ENCODE measurements around the gene KCNA2. TPM values are rescaled to one million over a fixed set of nuclear protein-coding genes. Genes with fewer than 3 reads are reported as not detected.

The KCNA2 gene
- total RNA-seq, 1 donor from 2014 or later, result 0.64 TPM

- Histone ChIP-seq H3K4me3 (no peak overlapping the region), H3K4me1 (no peaks in the 10 kb centered on the region), H3K27ac (no peak overlapping the region), H3K36me3 (no peaks in the 10 kb centered on the region), H3K27me3 (peaks cover 5% of the 10 kb centered on the region), H3K9me3 (no peaks in the 10 kb centered on the region)
- intact Hi-C loops (cut with DNase I), result no loop called here
- no peak for TF ChIP-seq CTCF (IDR thresholded peaks at IDR 0.05)
- ATAC-seq (no peak), DNase-seq (no peak)
Measured at GRCh38 chr1:110576441-110576840, 29.7 kb downstream of the KCNA2 start.

GRCh38 chr1:110573314-110573713, 32.8 kb downstream of the KCNA2 start:
- intact Hi-C loops (cut with DNase I), result no loop called here
- no peak overlapping the region for H3K4me3 ChIP-seq
- no peaks in the 10 kb centered on the region for H3K4me1 ChIP-seq
- TF ChIP-seq CTCF (IDR thresholded peaks at IDR 0.05), result no peak
- DNase-seq (no peak), ATAC-seq (no peak)
- peaks cover 6% of the 10 kb centered on the region for H3K27me3 ChIP-seq
- no peaks in the 10 kb centered on the region for H3K9me3 ChIP-seq
- H3K27ac ChIP-seq, result no peak overlapping the region
- H3K36me3 ChIP-seq, result no peaks in the 10 kb centered on the region

GRCh38 chr1:110572751-110573150, 33.4 kb downstream of the KCNA2 start:
- TF ChIP-seq CTCF (IDR thresholded peaks at IDR 0.05), result no peak
- Histone ChIP-seq H3K27ac (no peak overlapping the region), H3K4me1 (no peaks in the 10 kb centered on the region), H3K27me3 (peaks cover 6% of the 10 kb centered on the region), H3K4me3 (no peak overlapping the region), H3K9me3 (no peaks in the 10 kb centered on the region), H3K36me3 (no peaks in the 10 kb centered on the region)
- intact Hi-C loops (cut with DNase I), result no loop called here
- ATAC-seq, result no peak
- no peak for DNase-seq

- Histone ChIP-seq H3K27ac (no peak overlapping the region), H3K9me3 (no peaks in the 10 kb centered on the region), H3K36me3 (no peaks in the 10 kb centered on the region), H3K4me1 (no peaks in the 10 kb centered on the region), H3K4me3 (no peak overlapping the region), H3K27me3 (peaks cover 6% of the 10 kb centered on the region)
- no peak for ATAC-seq
- no peak for TF ChIP-seq CTCF (IDR thresholded peaks at IDR 0.05)
- intact Hi-C loops (cut with DNase I), result no loop called here
- no peak for DNase-seq
Measured at GRCh38 chr1:110570901-110571300, 35.3 kb downstream of the KCNA2 start.

GRCh38 chr1:110570307-110570706, 35.9 kb downstream of the KCNA2 start:
- H3K9me3 ChIP-seq, result no peaks in the 10 kb centered on the region
- H3K36me3 ChIP-seq, result no peaks in the 10 kb centered on the region
- ATAC-seq (no peak), DNase-seq (no peak)
- no peak overlapping the region for H3K27ac ChIP-seq
- H3K27me3 ChIP-seq, result peaks cover 6% of the 10 kb centered on the region
- intact Hi-C loops (cut with DNase I), result no loop called here
- H3K4me1 ChIP-seq, result no peaks in the 10 kb centered on the region
- no peak for TF ChIP-seq CTCF (IDR thresholded peaks at IDR 0.05)
- H3K4me3 ChIP-seq, result no peak overlapping the region

- DNase-seq (no peak), ATAC-seq (no peak)
- Histone ChIP-seq H3K27me3 (peaks cover 11% of the 10 kb centered on the region), H3K4me3 (no peak overlapping the region), H3K4me1 (no peaks in the 10 kb centered on the region), H3K27ac (no peak overlapping the region), H3K36me3 (no peaks in the 10 kb centered on the region), H3K9me3 (no peaks in the 10 kb centered on the region)
- intact Hi-C loops (cut with DNase I), result no loop called here
- no peak for TF ChIP-seq CTCF (IDR thresholded peaks at IDR 0.05)
Measured at GRCh38 chr1:110566836-110567235, 39.3 kb downstream of the KCNA2 start.
